GM12878 (cell line): ENCODE measurements around the gene MARCHF10. TPM values are rescaled to one million over a fixed set of nuclear protein-coding genes. Genes with fewer than 3 reads are reported as not detected.

ENCODE experiments used
- ATAC-seq: fragments of 200-7000 bp; cut with Tn5 transposase; 3 replicates; pipeline ENCODE4 v1.9.1; 2020; ENCODE audit warnings: mild to moderate bottlenecking, moderate library complexity
- BruUV-seq: library from RNA; stranded (reverse); fragments of 400-500 nt; replicated peaks from 2 replicates; lab custom pipeline; 2021; lab: Mats Ljungman, UMichigan
- CTCF ChIA-PET: fragments of 300-600 bp; sonication (Branson Sonifier 250); formaldehyde crosslinking; extraction: SDS; loops from one replicate; lab custom pipeline; 2021; ENCODE audit warnings: inconsistent platforms; lab: Yijun Ruan, JAX
- POLR2A ChIA-PET: fragments of 350-600 bp; formaldehyde crosslinking; extraction: SDS; loops from one replicate; lab custom pipeline; 2021; ENCODE audit warnings: inconsistent platforms; lab: Charles Lee
- RAD21 ChIA-PET: fragments of 300-600 bp; sonication (Branson Sonifier 250); formaldehyde crosslinking; loops from one replicate; lab custom pipeline; 2023; ENCODE audit warnings: antibody characterized with exemption; ENCODE audit not compliant: unreplicated experiment; lab: Charles Lee
- SMC1A ChIA-PET: fragments of 300-600 bp; sonication (Branson Sonifier 250); formaldehyde crosslinking; loops from one replicate; lab custom pipeline; 2023; ENCODE audit not compliant: unreplicated experiment, uncharacterized antibody; lab: Charles Lee
- DNase-seq: peaks from one replicate; pipeline ENCODE4 v3.0.0-alpha.2; 2011; ENCODE audit warnings: low read depth, low spot score
- FAIRE-seq: peaks from 3 replicates; lab custom pipeline; 2011; peaks lifted over from hg19 to GRCh38; lab: Jason Lieb, UNC
- H2AFZ ChIP-seq: 2 replicates; pipeline ENCODE4 v1.6.0; 2011; ENCODE audit warnings: low read depth, low read length, control low read depth; ENCODE audit not compliant: control insufficient read depth
- H3K27ac ChIP-seq: 2 replicates; pipeline ENCODE4 v1.5.1; 2011; ENCODE audit warnings: control low read depth; ENCODE audit not compliant: control insufficient read depth, insufficient read depth
- H3K27me3 ChIP-seq, 2 experiments: replicated peaks in 1 of 2; 2 replicates each; pipeline versions ENCODE4 v1.6.0 to v1.6.1; 2011; ENCODE audit warnings: low read length in 1 of 2; ENCODE audit not compliant: control insufficient read depth in 2 of 2, insufficient read depth in 2 of 2
- H3K36me3 ChIP-seq, 2 experiments: 2 replicates each; pipeline ENCODE4 v1.5.1; 2011; ENCODE audit warnings: low read length in 1 of 2; ENCODE audit not compliant: control insufficient read depth in 2 of 2, insufficient read depth in 2 of 2
- H3K4me1 ChIP-seq: 2 replicates; pipeline ENCODE4 v1.6.1; 2011; ENCODE audit warnings: mild to moderate bottlenecking, low read length, moderate library complexity, mixed read lengths; ENCODE audit not compliant: control insufficient read depth, insufficient read depth
- H3K4me2 ChIP-seq: 2 replicates; pipeline ENCODE4 v1.6.0; 2011; ENCODE audit warnings: control low read depth; ENCODE audit not compliant: control insufficient read depth, insufficient read depth
- H3K4me3 ChIP-seq: fragments of 200-600 bp; sonication (generic); 2 replicates; pipeline ENCODE4 v1.5.1; 2016
- H3K79me2 ChIP-seq: 2 replicates; pipeline ENCODE4 v1.6.0; 2011; ENCODE audit warnings: low read length; ENCODE audit not compliant: control insufficient read depth, insufficient read depth
- H3K9ac ChIP-seq: 2 replicates; pipeline ENCODE4 v1.8.0; 2011; ENCODE audit warnings: low read length, control low read depth, mixed read lengths; ENCODE audit not compliant: control insufficient read depth, insufficient read depth
- H3K9me3 ChIP-seq: replicated peaks from 3 replicates; pipeline ENCODE4 v1.5.1; 2011; ENCODE audit warnings: mild to moderate bottlenecking, low read length; ENCODE audit not compliant: control insufficient read depth, insufficient read depth
- H4K20me1 ChIP-seq: 2 replicates; pipeline ENCODE4 v1.6.0; 2011; ENCODE audit not compliant: control insufficient read depth, insufficient read depth
- NFIC ChIP-seq: IDR thresholded peaks from 2 replicates; pipeline ENCODE4 v1.6.1; 2012; ENCODE audit warnings: low read depth, mild to moderate bottlenecking, inconsistent platforms, low read length, moderate library complexity
- NR2C2 ChIP-seq: IDR thresholded peaks from 2 replicates; pipeline ENCODE4 v1.6.1; 2011; ENCODE audit warnings: borderline replicate concordance, low read depth; ENCODE audit not compliant: control insufficient read depth, insufficient read length
- RAD51 ChIP-seq: fragments of 450-650 bp; IDR thresholded peaks from 2 replicates; pipeline ENCODE4 v1.6.1; 2016; ENCODE audit warnings: moderate library complexity, mild to moderate bottlenecking, inconsistent platforms
- RBBP5 ChIP-seq: fragments of 200-600 bp; sonication (generic); conservative IDR thresholded peaks from 2 replicates; pipeline ENCODE4 v1.6.1; 2016
- SRF ChIP-seq, 2 experiments: IDR thresholded peaks; 2 replicates each; pipeline ENCODE4 v1.6.1; 2011; ENCODE audit warnings: low read depth in 2 of 2, low read length in 2 of 2, mild to moderate bottlenecking in 1 of 2, moderate library complexity in 1 of 2
- YBX1 ChIP-seq: fragments of 450-650 bp; IDR thresholded peaks from 2 replicates; pipeline ENCODE4 v1.6.1; 2016; ENCODE audit warnings: antibody characterized with exemption
- YY1 ChIP-seq: IDR thresholded peaks from 2 replicates; pipeline ENCODE4 v1.6.1; 2011; ENCODE audit warnings: low read depth, mild to moderate bottlenecking, low read length
- WGBS: methylation state at CpG from one replicate; pipeline ENCODE4 v1.1.6; 2016; ENCODE audit warnings: low lambda C conversion rate; ENCODE audit not compliant: insufficient replicate concordance, insufficient coverage; ENCODE audit errors: missing lambda C conversion rate; 5-methylcytosine and 5-hydroxymethylcytosine counted together
- in situ Hi-C: fragments of 300-500 bp; cut with MboI; formaldehyde crosslinking; loops from 9 replicates; pipeline ENCODE4 v1.14.3; 2018; ENCODE audit warnings: mixed read lengths
- intact Hi-C: fragments of 100-400 bp; cut with micrococcal nuclease; formaldehyde crosslinking; loops from one replicate; pipeline ENCODE4 v1.14.2; 2022; ENCODE audit not compliant: unreplicated experiment
- polyA plus RNA-seq, 11 experiments: library from polyadenylated mRNA; depleted of rRNA in 4 of 11; unstranded in 6 of 11; stranded (reverse) in 5 of 11; fragments of >200 nt; fragmentation: Nextera tagmentation in 4 of 11; fragmentation: Illumina TruSeq in 1 of 11; extraction: Ambion mirVana in 4 of 11; extraction: Trizol in 1 of 11; gene quantifications; 1 replicate in 1 of 11; 2 replicates in 10 of 11; pipeline versions ENCODE4 v1.2.1 to v1.2.3, GENCODE V29; 2011 to 2016; ENCODE audit warnings: inconsistent platforms in 2 of 11, missing spikeins in 2 of 11, low read depth in 1 of 11
- total RNA-seq, 4 experiments: library from RNA; depleted of rRNA in 3 of 4; stranded (reverse); fragments of >200 nt in 3 of 4; fragmentation: Illumina TruSeq in 1 of 4; extraction: Trizol in 1 of 4; gene quantifications; 2 replicates each; pipeline versions ENCODE4 v1.2.1 to v1.2.3, GENCODE V29; 2013 to 2021

Gene MARCHF10
- total and polyA plus RNA-seq, 10 of the 15 experiments (the other 5 are each of a cell fraction or from before 2014, with no cell fraction given), result 0.11 to 0.24 TPM; not detected in 8

DNA sequence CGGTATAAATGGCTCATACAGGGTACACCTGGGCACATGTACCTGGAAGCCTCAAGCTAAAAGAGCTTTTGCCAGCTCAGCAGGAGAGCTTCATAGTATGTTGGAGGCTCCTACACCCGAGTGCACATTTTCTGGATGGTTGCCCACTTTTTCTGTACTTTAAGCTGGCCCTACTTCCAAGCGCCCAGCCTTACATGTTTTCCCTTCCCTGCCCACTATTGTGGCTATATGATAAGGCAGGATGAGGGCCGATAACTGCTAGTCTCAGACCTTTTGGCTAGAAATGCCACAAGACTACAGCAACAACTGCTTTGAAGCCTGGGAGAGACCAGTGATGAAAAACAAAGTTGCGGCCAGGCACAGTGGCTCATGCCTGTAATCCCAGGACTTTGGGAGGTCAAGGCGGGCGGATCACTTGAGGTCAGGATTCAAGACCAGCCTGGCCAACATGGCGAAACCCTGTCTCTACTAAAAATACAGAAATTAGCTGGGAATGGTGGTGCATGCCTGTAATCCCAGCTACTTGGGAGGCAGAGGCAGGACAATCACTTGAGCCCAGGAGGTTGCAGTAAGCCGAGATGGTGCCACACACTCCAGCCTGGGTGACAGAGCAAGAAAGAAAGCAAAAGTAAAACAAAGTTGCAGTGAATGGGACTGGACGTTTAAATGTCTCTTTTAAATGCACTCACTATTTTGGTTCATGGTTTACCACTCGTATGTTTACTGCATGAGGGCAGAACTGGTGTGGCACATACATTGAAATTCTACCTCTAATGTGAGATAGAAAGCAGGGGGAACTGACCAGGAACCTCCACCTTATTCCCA is 14.2 kb upstream of the MARCHF10 start:
- WGBS, result 38% methylated on average over 11 of the region's 11 CpGs
- no peak for TF ChIP-seq RBBP5
- no peak for TF ChIP-seq YY1
- no peak for TF ChIP-seq NFIC
- no peak for TF ChIP-seq YBX1
- no peak for TF ChIP-seq RAD51
- no peak for TF ChIP-seq SRF (IDR thresholded peaks at IDR 0.05; ENCODE audit: low read depth in 2 of 2, low read length in 2 of 2)
- no peak for TF ChIP-seq NR2C2
- POLR2A ChIA-PET, result no interaction called here
- intact Hi-C loops (no loop called here), in situ Hi-C loops (no loop called here)
- no peaks in the 10 kb centered on the region for H3K4me1 ChIP-seq
- no peak for ATAC-seq
- no peaks in the 10 kb centered on the region; the same call in 2 of the 3 replicates for H3K9me3 ChIP-seq
- no peaks in the 10 kb centered on the region for H4K20me1 ChIP-seq
- no peak overlapping the region for H3K4me3 ChIP-seq
- FAIRE-seq, result no peak
- H3K79me2 ChIP-seq, result no peaks in the 10 kb centered on the region
- H2AFZ ChIP-seq, result no peak overlapping the region
- no peak for DNase-seq
- BruUV-seq, result no TSS peak
- CTCF ChIA-PET, result no interaction called here
- no peak overlapping the region for H3K9ac ChIP-seq
- H3K27ac ChIP-seq, result no peak overlapping the region
- RAD21 ChIA-PET, result no interaction called here
- H3K27me3 ChIP-seq, result no peaks in the 10 kb centered on the region
- H3K36me3 ChIP-seq, result no peaks in the 10 kb centered on the region
- SMC1A ChIA-PET, result no interaction called here
- H3K4me2 ChIP-seq, result no peak overlapping the region
